LNCaP clone FGC (cell line): Measurements from ENCODE around the gene NOP16.

Experiments used
- DNase-seq: peaks from one replicate; pipeline ENCODE4 v3.0.0-alpha.2; 2011; ENCODE audit warnings: low read depth
- H3K4me3 ChIP-seq: 2 replicates; pipeline ENCODE4 v1.5.1; 2011; ENCODE audit warnings: mild to moderate bottlenecking, low read depth, low read length, control low read depth
- CTCF ChIP-seq: IDR thresholded peaks from 2 replicates; pipeline ENCODE4 v1.5.1; 2012; ENCODE audit warnings: mild to moderate bottlenecking; ENCODE audit not compliant: control insufficient read depth, insufficient read depth; ENCODE audit errors: extremely low read depth

The NOP16 gene

GRCh38 chr5:176425138-176425537 is 36.7 kb upstream of the NOP16 start:
- H3K4me3 ChIP-seq: no peak overlapping the region
- TF ChIP-seq CTCF: no peak
- no peak for DNase-seq

GRCh38 chr5:176424181-176424580 is 35.8 kb upstream of the NOP16 start:
- no peak for TF ChIP-seq CTCF
- no peak overlapping the region for H3K4me3 ChIP-seq
- DNase-seq: no peak

GRCh38 chr5:176420972-176421544 is 32.7 kb upstream of the NOP16 start:
- DNase-seq: no peak
- TF ChIP-seq CTCF: no peak
- no peak overlapping the region for H3K4me3 ChIP-seq

- H3K4me3 ChIP-seq: no peak overlapping the region
- no peak for DNase-seq
- no peak for TF ChIP-seq CTCF
These were observed 31.7 kb upstream of the NOP16 start for GRCh38 chr5:176420086-176420485.

GRCh38 chr5:176418251-176418650 is 29.9 kb upstream of the NOP16 start:
- H3K4me3 ChIP-seq: no peak overlapping the region
- DNase-seq: no peak
- TF ChIP-seq CTCF: no peak

- H3K4me3 ChIP-seq: peak overlapping the region; percentile 29
- no peak for DNase-seq
- TF ChIP-seq CTCF: no peak
These were observed 28.6 kb upstream of the NOP16 start for GRCh38 chr5:176416965-176417364.
